Esophagus muscularis mucosa (tissue), 4 donors: Measurements from ENCODE around the gene CHST15. TPM values are rescaled to one million over a fixed set of nuclear protein-coding genes. Genes with fewer than 3 reads are reported as not detected.

ENCODE experiments used
- DNase-seq: peaks from one replicate; pipeline ENCODE4 v3.0.0-alpha.2; 2017; ENCODE audit errors: extremely low spot score
- H3K27ac ChIP-seq, 4 donors: fragments of 200-600 bp; sonication (generic); replicated peaks in 1 of 4; 1 replicate in 3 of 4; 2 replicates in 1 of 4; pipeline ENCODE4 v1.5.1; 2016 to 2019; ENCODE audit warnings: mild to moderate bottlenecking in 1 of 4
- H3K27me3 ChIP-seq, 4 donors: fragments of 200-600 bp; sonication (generic); one replicate each; pipeline versions ENCODE4 v1.5.1 to v1.6.0; 2016 to 2019
- H3K36me3 ChIP-seq, 4 donors: fragments of 200-600 bp; sonication (generic); one replicate each; pipeline ENCODE4 v1.5.1; 2016 to 2019
- H3K4me1 ChIP-seq, 4 donors: fragments of 200-600 bp; sonication (generic); one replicate each; pipeline ENCODE4 v1.5.1; 2016 to 2019
- H3K4me3 ChIP-seq, 4 donors: fragments of 200-600 bp; sonication (generic); 1 replicate in 2 of 4; 2 replicates in 2 of 4; pipeline ENCODE4 v1.5.1; 2016 to 2019; ENCODE audit warnings: mild to moderate bottlenecking in 4 of 4, moderate library complexity in 1 of 4
- H3K9me3 ChIP-seq, 4 donors: fragments of 200-600 bp; sonication (generic); 1 replicate in 3 of 4; 2 replicates in 1 of 4; pipeline ENCODE4 v1.5.1; 2016 to 2019
- CTCF ChIP-seq, 3 experiments: fragments of 200-600 bp in 2 of 3; fragments of 450-650 bp in 1 of 3; sonication (generic) in 2 of 3; IDR thresholded peaks; one replicate each; pipeline ENCODE4 v1.5.1; 2017 to 2019; ENCODE audit warnings: antibody characterized with exemption in 3 of 3, mild to moderate bottlenecking in 2 of 3, moderate library complexity in 1 of 3
- EP300 ChIP-seq: sonication (generic); formaldehyde crosslinking; IDR thresholded peaks from one replicate; pipeline ENCODE4 v1.6.1; 2017; ENCODE audit warnings: antibody characterized with exemption
- POLR2A ChIP-seq: fragments of 450-650 bp; IDR thresholded peaks from one replicate; pipeline ENCODE4 v1.6.1; 2017; ENCODE audit warnings: antibody characterized with exemption, moderate library complexity, mild to moderate bottlenecking, low read depth
- POLR2AphosphoS5 ChIP-seq, 2 donors: sonication (generic); formaldehyde crosslinking; IDR thresholded peaks; one replicate each; pipeline ENCODE4 v1.6.1; 2017; ENCODE audit warnings: antibody characterized with exemption in 2 of 2
- WGBS: methylation state at CpG from one replicate; pipeline ENCODE4 v1.1.5; 2018; 5-methylcytosine and 5-hydroxymethylcytosine counted together
- intact Hi-C: fragments of 100-400 bp; cut with DNase I; formaldehyde crosslinking; loops from one replicate; pipeline ENCODE4 v1.15.1; 2023
- total RNA-seq, 4 donors: library from RNA; depleted of rRNA; stranded (reverse); fragments of >200 nt; gene quantifications; one replicate each; pipeline versions ENCODE4 v1.1.0 to v1.2.1, GENCODE V29; 2016

The CHST15 gene
- total RNA-seq, 4 donors from 2014 or later, result 48.2 to 76.1 (median 62.5) TPM

- Histone ChIP-seq H3K27me3 (no peaks in the 10 kb centered on the region), H3K36me3 (no peaks in the 10 kb centered on the region), H3K4me1 (peaks cover 5 to 93% (median 90%) of the 10 kb centered on the region in 4 donors), H3K27ac (peak overlapping the region; percentile 93 to 96 (median 96)), H3K9me3 (no peaks in the 10 kb centered on the region), H3K4me3 (no peak overlapping the region)
- intact Hi-C loops, result loop anchor here (5.0 kb wide), 1 partner anchor 44 kb away; no protein-coding TSS in a partner anchor
- whole genome bisulfite sequencing, result 76% methylated on average over 14 of the region's 14 CpGs
- TF ChIP-seq CTCF (IDR thresholded peaks at IDR 0.05) (no peak), EP300 (no peak), POLR2AphosphoS5 (IDR thresholded peaks at IDR 0.05) (no peak), POLR2A (no peak)
- DNase-seq, result no peak
These were observed 7.2 kb downstream of the CHST15 start for GRCh38 chr10:124086097-124086710.

DNA sequence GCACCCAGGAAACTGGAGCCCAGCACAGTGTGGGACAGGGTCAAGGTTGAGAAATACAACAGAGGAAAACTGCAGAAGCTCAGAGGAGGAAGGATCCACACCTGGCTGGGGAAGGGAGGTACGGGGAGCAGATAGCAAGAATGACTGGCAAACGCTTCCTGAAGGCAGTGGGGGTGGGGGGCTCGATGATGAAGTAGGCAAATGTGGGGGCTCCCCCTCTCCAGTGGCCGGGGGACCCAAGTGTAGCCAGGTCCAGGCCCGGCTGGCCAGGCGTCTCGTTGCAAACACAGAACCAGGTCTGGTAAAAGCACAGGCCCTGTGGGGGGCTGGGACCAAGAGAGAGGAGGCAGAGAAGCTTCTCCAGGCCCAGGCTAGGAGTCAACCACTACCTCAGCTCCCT, 7.7 kb downstream of the CHST15 start:
- no peak overlapping the region for H3K4me3 ChIP-seq
- 56% methylated on average over 4 of the region's 7 CpGs for WGBS
- H3K9me3 ChIP-seq, result no peaks in the 10 kb centered on the region
- no peak for DNase-seq
- intact Hi-C loops, result loop anchor here (5.0 kb wide), 1 partner anchor 43 kb away; no protein-coding TSS in a partner anchor
- no peak for TF ChIP-seq CTCF (IDR thresholded peaks at IDR 0.05)
- TF ChIP-seq POLR2A, result no peak
- TF ChIP-seq POLR2AphosphoS5 (IDR thresholded peaks at IDR 0.05), result no peak
- no peak for TF ChIP-seq EP300
- H3K4me1 ChIP-seq, result peaks cover 4 to 93% (median 89%) of the 10 kb centered on the region in 4 donors
- H3K27ac ChIP-seq, result peak overlapping the region; percentile 93 to 96 (median 96)
- H3K27me3 ChIP-seq, result no peaks in the 10 kb centered on the region
- no peaks in the 10 kb centered on the region for H3K36me3 ChIP-seq

GRCh38 chr10:124084708-124085107, 8.7 kb downstream of the CHST15 start:
- intact Hi-C loops, result loop anchor here (5.0 kb wide), 1 partner anchor 42 kb away; no protein-coding TSS in a partner anchor
- peak overlapping the region; percentile 93 to 96 (median 96) for H3K27ac ChIP-seq
- DNase-seq, result no peak

DNA sequence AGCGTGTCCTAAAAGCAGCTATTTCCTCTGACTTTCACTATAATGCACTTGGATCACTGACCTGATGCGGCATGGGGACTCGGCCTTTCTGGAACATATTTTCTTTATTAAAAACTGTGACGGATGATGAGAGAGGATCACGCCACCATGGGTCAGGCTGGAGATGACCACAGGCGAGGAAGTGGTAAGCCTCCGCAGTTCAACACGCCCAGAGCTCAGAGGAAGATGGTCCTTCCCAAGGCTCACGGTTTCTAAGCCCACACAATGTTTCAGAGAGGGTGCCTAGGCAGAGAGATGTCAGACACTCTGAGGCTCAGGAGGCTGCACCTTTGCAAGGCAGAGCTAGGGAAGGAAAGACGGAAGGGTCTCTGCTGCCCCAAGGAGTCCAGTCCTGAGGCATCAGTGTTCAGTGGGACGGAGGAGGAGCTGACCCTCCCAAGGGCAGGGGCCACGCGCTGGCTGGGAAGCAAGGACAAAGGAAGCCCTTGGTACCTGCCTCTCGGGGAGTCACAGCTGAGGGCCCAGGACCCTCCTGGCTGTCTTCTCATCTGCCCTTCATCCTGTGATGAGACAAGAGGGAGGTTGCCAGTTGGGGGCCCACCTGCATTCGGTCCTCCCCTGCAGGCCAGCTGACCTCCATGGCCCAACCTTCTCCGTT, 9.5 kb downstream of the CHST15 start:
- WGBS, result 78% methylated on average over 15 of the region's 16 CpGs

More at GRCh38 chr10:124084708-124085107, 8.7 kb downstream of the CHST15 start:
- H3K4me1 ChIP-seq, result peaks cover 4 to 93% (median 89%) of the 10 kb centered on the region in 4 donors
- peak overlapping the region in 1 of 4 donors; percentile 2 for H3K4me3 ChIP-seq
- no peak for TF ChIP-seq CTCF (IDR thresholded peaks at IDR 0.05)
- TF ChIP-seq POLR2A, result no peak
- no peak for TF ChIP-seq EP300
- TF ChIP-seq POLR2AphosphoS5 (IDR thresholded peaks at IDR 0.05), result no peak
- no peaks in the 10 kb centered on the region for H3K9me3 ChIP-seq
- H3K36me3 ChIP-seq, result no peaks in the 10 kb centered on the region
- H3K27me3 ChIP-seq, result no peaks in the 10 kb centered on the region
- 32% methylated on average over 9 of the region's 9 CpGs for WGBS

GRCh38 chr10:124083047-124083739, 10.2 kb downstream of the CHST15 start:
- peak overlapping the region in 3 of 4 donors; percentile 93 to 96 (median 96) for H3K27ac ChIP-seq
- H3K27me3 ChIP-seq, result no peaks in the 10 kb centered on the region
- no peaks in the 10 kb centered on the region for H3K9me3 ChIP-seq
- DNase-seq, result no peak
- TF ChIP-seq CTCF (IDR thresholded peaks at IDR 0.05) (no peak), EP300 (no peak), POLR2AphosphoS5 (IDR thresholded peaks at IDR 0.05) (no peak), POLR2A (no peak)
- H3K4me3 ChIP-seq, result no peak overlapping the region
- H3K4me1 ChIP-seq, result peaks cover 4 to 93% (median 89%) of the 10 kb centered on the region in 4 donors
- intact Hi-C loops, result no loop called here
- 72% methylated on average over 10 of the region's 10 CpGs for WGBS
- no peaks in the 10 kb centered on the region for H3K36me3 ChIP-seq

More for the DNA sequence above, 9.5 kb downstream of the CHST15 start:
- Histone ChIP-seq H3K27me3 (no peaks in the 10 kb centered on the region), H3K4me3 (no peak overlapping the region), H3K36me3 (no peaks in the 10 kb centered on the region), H3K9me3 (no peaks in the 10 kb centered on the region), H3K4me1 (peaks cover 4 to 93% (median 89%) of the 10 kb centered on the region in 4 donors), H3K27ac (peak overlapping the region; percentile 93 to 96 (median 96))
- intact Hi-C loops, result no loop called here
- DNase-seq, result no peak
- no peak for TF ChIP-seq EP300
- TF ChIP-seq POLR2A, result no peak
